Hematopoietic multipotent progenitor cell treated with erythropoietin and hydrocortisone succinate and interleukin-3 and kit ligand, for 8 days (in vitro differentiated cells): ENCODE data around the gene PLEKHF1.

Experiments used
- DNase-seq: peaks from one replicate; pipeline ENCODE4 v3.0.0-alpha.2; 2015

Gene PLEKHF1

DNA sequence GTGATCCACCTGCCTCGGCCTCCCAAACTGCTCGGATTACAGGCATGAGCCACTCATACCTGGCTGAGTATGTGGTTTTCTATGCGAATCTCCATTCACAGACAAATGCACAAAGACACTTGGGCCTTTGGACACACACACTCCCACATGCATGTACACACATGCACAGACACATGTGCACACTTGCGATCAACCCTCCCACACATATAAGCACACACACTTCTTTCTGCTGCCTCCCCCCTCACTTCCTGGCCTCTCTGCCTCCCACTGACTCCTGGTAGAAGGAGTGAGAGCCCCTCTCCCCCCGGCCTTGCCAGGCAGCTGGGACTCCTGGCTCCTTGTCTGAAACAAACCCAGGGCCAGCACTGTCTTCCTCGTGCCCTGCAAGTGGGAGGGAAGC is 29.3 kb upstream of the PLEKHF1 start:
- DNase-seq = no peak

DNA sequence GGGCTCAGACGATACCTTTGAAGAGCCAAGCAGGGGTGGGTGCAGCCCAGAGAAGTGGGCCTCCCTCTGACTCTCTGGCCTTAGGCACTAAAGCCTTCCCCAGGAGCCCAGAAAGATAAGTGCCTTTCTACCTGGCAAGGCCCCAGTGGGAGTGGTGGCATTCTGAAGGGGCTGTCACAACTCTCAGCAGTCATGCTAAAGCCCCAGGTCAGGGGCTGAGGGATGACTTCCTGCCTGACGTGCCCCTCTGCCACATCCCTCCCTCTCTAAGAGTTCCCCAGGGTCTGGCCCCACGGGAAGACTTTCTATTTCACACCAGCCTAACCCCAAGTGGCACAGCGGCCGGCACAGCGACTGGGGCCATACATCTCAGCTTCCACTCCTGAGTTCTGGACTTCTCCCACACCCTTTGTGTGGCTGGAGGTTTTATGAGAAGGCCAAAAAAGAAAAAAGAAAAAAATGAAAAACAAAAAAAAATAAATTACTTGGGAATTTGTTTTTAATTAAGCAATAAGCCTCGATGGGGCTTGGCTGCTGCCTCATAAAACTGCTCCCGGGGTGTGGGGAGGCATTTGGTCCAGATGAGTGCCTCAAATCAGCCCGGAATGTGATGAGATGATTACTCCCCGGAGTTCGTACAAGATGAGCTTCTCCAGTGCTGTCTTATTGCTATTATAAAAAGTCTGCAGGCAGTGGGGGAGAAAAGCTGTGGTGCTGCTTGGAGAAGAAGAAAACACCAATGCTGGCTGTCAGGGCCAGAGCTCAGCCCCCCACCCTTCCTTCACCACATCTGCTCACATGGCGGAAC is 28.5 kb upstream of the PLEKHF1 start:
- no peak for DNase-seq

- DNase-seq = no peak
These were observed 26.2 kb upstream of the PLEKHF1 start for GRCh38 chr19:29639086-29639485.

DNA sequence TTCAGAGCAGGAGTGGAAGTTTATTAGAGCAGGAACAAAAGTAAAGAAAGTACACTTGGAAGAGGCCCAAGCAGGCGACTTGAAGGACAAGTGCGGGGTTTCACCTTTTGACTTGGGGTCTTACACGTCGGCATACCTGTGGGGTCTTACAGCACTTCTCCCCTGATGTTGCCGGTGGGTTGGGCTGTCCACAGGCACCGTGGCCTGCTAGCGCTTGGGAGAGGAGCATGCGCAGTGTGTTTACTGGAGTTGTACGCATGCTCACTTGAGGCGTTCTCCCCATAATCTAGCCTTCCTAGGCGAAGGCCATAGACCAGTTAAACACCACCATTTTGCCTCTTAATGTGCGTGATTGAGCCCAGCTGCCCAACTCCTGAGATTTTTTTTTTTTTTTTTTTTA is 25.0 kb upstream of the PLEKHF1 start:
- no peak for DNase-seq

DNA sequence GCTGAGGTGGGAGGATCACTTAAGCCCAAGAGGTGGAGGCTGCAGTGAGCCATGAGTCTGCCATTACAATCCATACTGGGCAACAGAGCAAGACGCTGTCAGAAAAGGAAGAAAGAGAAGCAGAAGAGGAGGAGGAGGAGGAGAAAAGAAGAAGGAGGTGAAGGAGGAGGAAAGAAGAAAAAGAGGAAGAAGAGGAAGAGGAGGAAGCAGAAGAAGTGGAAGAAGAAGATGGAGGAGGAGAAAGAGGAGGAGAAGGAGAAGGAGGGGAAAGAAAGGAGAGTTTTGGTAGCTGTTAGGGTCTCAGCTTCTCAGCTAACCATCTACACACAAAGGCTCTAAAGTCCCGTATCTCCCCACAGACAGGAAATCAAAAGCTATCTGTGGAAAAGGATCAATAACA is 23.7 kb upstream of the PLEKHF1 start:
- DNase-seq = no peak

DNA sequence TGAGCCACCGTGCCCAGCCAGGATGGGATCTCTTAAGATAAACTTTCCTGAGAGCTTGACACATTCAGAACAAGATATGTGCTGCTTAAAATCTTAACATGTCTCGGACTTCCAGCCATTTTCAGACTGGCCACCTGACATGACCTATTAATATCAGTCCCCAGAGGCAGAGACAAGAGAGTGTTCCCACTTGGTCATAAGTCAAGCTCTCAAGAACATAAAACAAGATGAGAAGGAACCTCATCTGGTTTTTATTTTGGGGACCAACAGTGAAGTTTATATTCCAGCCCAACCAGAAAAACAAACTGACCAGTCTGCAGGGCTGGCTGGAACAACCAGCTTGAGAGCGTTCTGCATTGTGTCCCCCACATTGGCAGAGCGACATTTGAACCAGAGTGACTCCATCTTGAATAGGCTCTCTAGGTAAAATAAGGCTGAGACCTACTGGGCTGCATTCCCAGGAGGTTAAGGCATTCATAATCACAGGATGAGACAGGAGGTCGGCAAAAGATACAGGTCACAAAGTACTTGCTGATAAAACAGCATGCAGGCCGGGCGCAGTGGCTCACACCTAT is 21.8 kb upstream of the PLEKHF1 start:
- DNase-seq = no peak

GRCh38 chr19:29644210-29644609 is 21.1 kb upstream of the PLEKHF1 start:
- no peak for DNase-seq

- no peak for DNase-seq
These were observed 19.8 kb upstream of the PLEKHF1 start for GRCh38 chr19:29645491-29645867.

GRCh38 chr19:29645911-29646310 is 19.4 kb upstream of the PLEKHF1 start:
- DNase-seq = peak; percentile 80

GRCh38 chr19:29650772-29651387 is 14.4 kb upstream of the PLEKHF1 start:
- no peak for DNase-seq

GRCh38 chr19:29651622-29652394 is 13.5 kb upstream of the PLEKHF1 start:
- DNase-seq = no peak

DNA sequence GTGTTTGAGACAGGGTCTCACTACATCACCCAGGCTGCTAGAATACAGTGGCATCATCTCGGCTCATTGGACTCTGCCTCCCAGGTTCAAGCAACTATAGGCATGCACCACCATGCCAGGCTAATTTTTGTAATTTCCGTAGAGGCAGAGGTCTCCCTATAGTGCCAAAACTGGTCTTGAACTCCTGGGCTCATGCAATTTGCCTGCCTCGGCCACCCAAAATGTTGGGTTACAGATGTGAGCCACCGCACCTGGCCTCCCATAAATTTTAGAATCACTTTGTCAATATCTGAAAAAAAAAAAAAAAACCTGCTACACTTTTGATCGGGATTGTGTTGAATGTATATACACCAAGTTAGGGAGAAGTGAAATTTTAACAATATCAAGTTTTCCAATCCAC is 11.9 kb upstream of the PLEKHF1 start:
- no peak for DNase-seq

- no peak for DNase-seq
These were observed 9.5 kb upstream of the PLEKHF1 start for GRCh38 chr19:29655648-29656335.

- DNase-seq = no peak
These were observed 6.9 kb upstream of the PLEKHF1 start for GRCh38 chr19:29658221-29658991.

DNA sequence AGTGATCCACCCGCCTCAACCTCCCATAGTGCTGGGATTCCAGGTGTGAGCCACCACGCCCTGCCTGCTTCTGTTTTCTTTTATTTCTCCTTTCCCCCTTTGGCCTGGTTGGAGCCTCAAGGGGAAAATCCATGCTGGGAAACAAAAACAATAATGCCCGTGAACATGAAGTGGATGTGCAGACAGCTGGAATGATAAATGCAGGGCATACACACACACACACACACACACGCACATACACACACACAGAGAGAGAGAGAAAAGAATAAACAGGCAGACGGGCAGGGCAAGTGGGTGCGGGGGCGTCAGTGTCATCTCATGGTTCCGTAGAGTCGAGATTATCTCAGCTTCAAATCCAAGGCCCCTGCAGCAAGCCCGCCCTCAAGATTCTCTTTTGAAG is 4.4 kb upstream of the PLEKHF1 start:
- no peak for DNase-seq

DNA sequence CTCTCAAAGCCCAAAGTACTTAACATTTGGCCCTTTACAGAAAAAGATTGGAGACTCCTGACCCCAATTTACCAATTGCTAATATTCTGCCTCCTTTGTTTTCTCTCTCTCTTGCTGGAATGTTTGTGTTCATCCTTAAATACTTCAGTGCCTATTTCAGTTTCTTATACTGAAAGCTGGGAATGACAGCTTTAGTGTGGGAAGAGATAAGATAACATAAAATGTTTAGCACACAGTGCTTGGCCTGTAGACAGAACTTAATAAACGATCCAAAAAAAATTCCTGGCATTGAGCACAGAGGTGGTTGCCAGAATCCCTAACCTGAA is 3.0 kb upstream of the PLEKHF1 start:
- DNase-seq = no peak

GRCh38 chr19:29662604-29663404 is 2.5 kb upstream of the PLEKHF1 start:
- no peak for DNase-seq

GRCh38 chr19:29663861-29664752 is 1.2 kb upstream of the PLEKHF1 start:
- DNase-seq = no peak

DNA sequence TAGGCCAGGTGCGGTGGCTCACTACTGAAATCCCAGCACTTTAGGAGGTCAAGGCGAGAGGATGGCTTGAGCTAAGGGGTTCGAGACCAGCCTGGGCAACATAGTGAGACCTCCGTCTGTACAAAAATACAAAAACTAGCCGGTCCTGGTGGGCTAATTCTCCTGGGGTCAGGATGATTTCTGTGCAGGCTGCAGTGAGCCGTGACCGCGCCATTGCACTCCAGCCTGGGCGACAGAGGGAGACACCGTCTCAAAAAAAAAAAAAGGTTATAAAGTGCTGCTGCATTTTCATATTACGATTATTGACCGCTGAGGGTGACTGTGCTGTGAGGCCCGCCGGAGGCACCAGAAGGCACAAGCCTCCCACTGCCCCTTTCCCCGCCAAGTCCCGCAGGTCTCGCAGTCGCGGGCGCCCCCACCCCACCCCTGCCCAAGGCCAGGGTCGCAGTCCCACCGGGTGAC is 477 bp upstream of the PLEKHF1 start:
- DNase-seq = peak; percentile 19
